Measurements from ENCODE around the gene HRG.

HRG gene

DNA sequence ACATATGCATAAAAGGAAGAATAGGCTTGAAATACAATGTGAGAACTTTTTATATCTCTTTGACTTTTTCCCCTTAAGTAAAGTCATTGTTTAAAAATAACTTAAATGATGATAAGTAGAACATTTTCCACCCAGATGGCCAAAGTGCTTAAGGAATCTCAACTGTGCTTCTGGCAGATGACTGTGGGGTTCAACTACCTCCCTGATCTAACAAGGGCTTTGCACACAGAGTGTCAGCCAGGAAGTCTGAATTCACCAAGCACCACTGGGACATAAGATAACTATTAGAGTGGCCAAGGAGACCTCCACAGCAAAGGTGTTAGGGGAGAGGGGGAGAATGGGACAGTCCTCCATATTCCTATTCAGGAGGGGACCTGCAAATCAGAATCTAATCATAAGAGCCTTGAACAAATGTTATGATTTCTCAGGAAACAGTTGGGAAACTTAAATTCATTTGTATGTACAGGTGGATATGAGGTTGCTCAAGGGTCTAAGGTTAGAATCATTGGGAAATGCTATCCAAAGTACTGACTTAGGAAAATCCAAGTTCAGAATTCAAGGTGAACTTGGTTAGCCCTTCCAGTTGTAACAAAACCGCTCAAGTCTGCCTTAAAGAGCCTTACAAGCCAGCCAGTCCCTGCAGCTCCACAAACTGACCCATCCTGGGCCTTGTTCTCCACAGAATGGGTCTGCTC lies 25.9 kb upstream of the HRG start, which contains the start of gene FETUB:
Gene FETUB, plus strand, starts transcription at position 622 of the 695 bp plus-strand sequence. Its CDS starts 62 bp downstream, at position 684.
- no peak for DNase-seq

DNA sequence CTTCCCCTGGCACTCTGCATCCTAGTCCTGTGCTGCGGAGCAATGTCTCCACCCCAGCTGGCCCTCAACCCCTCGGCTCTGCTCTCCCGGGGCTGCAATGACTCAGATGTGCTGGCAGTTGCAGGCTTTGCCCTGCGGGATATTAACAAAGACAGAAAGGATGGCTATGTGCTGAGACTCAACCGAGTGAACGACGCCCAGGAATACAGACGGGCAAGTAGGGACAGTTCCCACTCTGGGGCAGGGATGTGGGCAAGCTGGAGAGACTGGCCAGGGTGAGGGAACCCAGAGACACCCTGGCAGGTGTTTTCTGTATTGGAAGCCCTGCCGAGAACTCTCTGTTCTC lies 25.4 kb upstream of the HRG start:
- DNase-seq: no peak

DNA sequence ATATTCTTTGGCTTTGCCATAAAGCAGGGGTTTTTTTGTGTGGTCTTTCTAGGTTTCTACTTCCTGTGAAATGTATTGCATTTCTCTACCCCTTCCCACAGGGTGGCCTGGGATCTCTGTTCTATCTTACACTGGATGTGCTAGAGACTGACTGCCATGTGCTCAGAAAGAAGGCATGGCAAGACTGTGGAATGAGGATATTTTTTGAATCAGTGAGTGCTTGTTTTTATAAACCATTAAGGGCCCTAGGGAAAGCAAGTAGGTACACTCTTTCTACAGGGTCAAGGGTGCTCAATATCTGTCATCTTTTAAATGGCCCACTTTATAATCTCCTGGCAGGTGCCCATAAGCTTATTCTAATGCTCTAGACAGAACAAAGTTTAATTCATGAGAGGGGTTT lies 24.9 kb upstream of the HRG start:
- DNase-seq: no peak

DNA sequence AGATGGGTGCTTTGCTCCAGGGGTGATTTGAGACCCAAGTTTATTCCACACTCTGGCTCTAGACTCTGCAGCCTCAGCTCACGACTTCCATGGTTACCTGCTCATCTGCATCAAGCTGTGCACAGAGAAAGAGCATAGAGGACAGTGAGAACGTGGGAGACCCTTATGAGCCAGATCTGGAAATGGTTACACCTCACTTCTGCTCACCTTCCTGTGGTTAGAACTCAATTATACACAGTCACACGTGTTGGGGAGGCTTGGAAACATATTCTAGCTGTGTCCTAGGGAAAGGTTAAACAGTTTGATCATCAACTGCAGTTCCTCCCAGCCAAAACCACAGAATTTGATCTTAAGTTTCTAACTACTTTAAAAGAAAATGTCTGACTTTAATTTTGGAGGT lies 23.8 kb upstream of the HRG start:
- DNase-seq: no peak

DNA sequence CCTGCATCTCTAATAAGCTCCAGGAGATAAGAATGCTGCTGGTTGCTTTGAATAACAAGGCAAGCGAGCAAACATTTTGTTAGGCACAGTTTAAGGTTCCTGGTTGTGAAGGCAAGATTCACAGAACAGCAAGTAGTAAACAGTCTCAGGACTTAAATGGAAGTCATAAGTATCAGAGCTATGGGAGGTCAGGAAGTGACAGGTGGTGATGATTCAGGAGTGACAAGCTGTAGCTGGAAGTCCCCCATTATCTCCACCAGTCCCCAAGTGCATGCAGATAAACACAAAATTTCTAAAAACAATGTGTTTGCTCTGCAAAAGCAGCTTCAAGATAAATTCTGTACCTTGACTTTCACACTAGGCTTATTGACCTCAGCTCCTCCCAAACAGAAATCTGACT lies 22.3 kb upstream of the HRG start:
- DNase-seq: no peak

DNA sequence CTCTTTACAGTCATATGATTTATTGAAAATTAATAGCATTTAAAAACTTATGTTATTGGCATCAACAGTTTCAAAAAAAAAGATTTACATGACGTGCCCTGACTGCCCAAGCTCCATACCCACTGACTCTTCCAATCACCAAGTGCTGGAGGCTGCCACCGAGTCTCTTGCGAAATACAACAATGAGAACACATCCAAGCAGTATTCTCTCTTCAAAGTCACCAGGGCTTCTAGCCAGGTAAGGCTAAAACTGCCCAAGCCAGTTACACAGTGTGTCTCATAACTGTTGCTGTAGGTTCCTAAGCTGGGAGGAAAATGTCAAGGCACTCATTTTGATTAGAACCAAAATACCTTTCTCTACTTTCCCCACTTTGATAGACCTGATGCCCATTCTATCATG lies 21.1 kb upstream of the HRG start:
- DNase-seq: no peak

DNA sequence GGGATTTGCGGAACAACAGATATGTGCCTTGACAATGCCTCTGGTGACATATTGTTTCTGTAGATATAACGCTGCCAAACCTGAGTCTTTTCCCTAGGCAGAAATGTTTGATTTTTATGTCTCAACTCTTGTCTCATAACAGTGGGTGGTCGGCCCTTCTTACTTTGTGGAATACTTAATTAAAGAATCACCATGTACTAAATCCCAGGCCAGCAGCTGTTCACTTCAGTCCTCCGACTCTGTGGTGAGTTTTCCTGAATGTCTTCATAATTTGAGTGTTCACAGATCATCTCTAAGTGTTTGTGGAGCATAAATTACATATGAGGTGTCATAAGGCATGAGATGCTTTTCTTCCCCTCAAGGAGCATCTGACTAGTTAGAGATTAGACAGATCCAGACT lies 19.7 kb upstream of the HRG start:
- DNase-seq: no peak

DNA sequence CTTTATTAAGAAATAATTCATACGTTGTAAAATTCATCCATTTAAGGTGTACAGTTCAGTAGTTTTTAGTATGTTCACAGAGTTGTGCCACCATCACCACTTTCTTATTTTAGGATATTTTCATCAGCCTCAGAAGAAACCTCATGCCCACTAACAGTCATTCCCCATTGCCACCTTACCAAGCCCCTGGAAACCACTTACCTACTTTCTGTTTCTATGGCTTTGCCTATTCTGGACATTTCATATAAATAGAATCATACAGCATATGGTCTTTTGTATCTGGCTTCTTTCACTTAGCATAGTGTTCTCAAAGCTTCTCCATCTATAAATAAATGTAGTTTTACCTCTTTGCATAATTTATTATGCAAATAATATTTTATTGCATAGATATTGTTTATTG lies 19.0 kb upstream of the HRG start:
- no peak for DNase-seq

DNA sequence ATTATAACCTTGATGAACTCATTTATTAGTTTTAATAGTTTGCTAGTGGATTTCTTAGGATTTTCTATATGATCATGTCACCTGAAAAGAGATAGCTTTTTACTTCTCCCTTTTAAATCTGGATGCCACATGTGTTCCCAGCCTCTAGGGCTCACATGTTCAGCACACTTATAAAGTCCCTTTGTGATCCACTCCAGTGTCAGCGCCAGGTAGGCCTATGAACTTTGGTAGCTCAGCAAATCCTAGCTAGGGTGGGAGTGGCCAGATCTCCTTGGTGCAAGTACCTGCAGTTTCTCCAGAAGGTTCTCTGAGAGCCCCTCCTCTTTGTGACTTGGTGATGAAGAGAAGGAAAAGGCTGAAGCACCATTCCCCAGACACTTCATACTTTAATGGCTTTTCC lies 17.0 kb upstream of the HRG start:
- DNase-seq: no peak

DNA sequence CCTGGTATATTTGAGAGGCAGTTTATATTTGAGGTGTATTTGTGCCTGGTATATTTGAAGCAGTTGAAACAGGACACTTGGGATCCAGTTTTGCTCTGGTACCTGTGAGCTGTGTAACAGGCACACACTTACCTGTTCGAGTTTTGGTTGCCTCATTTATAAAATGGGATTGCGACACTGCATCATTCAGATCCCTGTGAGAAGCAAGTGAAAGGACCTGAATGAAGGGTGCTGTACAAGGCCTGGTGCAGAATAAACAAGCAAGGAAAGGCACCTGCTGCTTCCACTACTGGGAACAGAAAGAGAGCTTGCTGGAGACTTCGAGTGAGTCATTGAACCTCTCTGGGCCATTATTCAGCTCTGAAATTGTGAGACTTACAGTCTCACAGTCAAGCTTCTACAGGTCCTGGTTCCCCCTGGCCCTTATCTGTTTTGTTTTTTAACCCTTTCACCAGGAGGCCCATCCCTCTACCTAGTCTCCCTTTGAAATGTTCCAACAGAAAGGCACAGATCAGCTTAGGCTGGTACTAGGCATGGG lies 14.1 kb upstream of the HRG start:
- no peak for DNase-seq

DNA sequence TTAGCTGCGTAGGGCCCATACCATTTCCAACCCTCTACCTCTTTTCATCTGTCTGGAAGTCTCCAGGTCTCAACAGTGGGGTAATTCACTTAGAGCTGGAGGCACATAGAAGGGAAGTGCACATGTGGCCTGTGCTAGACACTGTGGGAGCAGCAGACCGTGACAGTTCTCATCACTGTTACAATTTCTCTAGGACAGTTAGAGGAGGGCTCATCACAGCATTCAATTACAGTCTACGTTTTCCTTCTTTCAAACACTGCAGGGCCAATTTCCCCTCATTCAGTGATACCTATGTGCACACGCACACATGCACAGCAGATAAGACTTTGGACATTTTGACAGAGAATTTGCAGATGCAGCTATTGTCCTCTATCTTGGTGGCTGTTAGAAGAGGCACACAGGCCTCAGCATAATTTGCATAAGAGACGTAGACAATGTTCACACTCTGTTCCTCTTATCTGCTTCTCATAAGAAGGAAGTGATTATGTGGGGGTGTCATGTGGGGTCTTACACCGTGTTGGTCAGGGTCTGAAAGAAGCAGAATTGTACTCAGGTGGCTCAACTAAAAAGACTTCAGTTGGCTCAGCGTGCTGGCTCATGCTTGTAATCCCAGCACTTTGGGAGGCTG lies 12.6 kb upstream of the HRG start:
- no peak for DNase-seq

DNA sequence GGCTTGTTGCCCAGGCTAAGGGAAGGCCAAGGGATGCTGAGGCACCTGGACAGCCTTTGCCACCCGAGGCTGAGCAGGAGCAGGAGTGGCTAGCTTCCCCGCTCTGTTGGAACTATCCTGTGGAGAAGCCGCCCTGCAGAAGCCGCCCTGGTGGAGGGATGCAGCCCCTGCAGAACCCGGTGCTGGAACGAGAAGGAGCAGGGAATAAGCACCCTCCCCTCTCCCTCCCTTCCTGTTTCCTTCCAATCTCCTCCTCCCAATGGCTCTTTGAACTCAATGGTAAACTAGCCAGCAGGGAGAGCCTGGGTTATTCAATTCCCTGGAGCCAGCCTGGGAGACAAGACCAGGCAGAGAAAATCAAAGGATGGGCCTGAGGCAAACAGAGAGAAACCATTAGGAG lies 11.8 kb upstream of the HRG start:
- DNase-seq: no peak

DNA sequence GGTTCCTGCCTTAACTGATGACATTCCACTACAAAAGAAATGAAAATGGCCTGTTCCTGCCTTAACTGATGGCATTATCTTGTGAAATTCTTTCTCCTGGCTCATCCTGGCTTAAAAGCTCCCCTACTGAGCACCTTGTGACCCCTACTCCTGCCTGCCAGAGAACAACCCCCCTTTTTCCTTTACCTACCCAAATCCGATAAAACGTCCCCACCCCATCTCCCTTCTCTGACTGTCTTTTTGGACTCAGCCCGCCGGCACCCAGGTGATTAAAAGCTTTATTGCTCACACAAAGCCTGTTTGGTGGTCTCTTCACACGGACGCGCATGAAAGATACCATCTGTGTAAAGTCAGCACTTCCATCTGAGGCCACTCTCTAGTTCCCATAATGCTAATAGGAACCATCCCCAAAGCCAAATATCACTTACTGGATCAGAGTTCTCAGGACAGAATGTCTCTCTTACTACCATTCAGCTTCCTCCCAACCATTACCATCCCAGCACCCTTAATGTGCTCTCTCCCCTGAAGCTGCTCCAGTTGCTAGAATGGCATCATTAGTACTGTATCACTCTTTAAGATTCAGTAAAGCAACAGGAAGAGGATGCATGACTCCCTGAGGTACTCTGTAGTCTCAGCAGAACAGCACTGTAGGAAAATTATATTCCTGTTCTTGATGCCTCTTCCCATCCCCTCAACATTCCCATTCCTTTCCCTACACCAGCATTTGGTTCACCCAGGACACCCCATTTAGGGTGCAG lies 2.3 kb upstream of the HRG start:
- DNase-seq: no peak

DNA sequence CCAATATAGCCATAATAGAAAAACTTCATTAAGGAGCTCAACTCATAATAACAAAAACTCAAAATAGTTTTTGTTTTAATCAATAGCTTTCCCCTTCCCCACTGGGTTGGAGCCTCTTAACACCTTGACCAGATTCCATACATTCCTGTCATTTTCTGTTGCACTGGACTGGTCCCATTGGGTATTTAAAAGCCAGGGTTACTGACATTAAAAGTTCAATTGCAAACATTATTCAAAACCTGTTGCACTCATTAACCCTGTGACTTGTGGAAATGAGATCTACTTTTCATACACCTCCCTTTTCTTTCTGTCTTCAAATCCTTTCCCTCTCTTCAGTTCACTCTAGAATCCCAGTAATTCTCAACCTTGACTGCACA lies 1.7 kb upstream of the HRG start:
- no peak for DNase-seq

DNA sequence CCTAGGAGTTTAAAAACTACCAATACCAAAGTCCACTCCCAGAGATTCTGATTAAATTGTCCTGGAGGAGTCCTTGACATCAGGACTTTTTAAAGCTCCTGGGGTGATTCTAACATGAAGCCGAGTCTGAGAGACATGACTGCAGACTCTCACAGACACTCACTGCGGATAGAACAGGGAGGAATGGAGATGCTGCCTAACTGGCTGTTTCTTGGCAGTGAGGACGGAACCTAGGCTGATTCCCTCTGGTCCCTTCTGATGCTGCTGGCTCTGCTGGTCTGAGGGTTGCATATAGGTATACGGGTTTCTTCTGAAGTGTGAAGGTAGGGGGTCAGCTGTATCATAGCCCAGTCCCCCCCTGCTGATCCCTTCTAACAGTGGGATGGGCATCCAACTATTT lies 1.3 kb upstream of the HRG start:
- no peak for DNase-seq

DNA sequence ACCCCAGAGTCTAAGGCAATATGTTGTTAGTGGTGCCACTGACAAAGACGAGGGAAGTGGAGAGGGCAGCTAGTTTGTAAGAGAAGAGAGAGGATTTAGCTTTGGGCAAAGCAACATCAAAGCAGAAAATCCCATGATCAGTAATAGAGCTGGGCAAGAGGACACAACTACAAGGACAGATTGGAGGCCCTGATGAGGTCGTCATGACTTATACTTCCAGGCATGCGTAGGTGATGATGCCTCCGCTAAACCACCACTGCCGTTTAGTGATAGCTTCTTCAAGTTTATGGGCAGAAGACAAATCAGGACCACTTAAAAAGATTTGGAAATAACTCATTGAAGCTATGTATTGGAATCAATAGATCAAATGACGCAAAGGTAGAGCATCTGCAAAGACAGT lies 2.6 kb downstream of the HRG start:
- no peak for DNase-seq

DNA sequence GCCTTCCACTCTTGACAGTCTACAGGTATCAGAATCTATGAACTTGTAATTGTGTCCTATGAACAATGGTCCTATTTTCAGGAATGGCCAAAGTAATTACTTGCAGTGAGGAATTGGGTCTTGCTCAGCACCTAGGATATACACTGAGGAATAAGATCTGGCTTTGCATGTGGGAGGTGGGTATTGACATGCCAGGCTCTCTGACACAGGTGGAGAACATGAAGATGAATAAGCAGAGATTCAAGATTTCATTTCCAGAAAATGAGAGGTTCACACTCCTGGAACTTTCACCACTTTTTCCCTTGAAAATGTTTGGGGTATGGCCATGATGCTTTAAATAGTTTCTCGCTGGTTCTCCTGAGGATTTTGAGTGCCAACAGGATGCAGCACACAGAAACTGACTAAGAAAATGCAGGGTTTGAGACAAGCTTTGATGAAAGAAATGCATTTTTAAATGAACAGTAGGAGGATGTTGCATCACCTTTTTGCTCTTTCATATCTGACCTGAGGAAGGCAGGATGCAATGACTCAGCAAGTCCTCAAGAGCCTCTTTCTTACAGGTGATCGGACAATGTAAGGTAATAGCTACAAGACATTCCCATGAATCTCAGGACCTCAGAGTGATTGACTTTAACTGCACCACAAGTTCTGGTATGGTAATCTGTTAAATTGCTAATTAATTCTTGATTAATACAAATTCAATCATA lies 3.7 kb downstream of the HRG start:
- no peak for DNase-seq

DNA sequence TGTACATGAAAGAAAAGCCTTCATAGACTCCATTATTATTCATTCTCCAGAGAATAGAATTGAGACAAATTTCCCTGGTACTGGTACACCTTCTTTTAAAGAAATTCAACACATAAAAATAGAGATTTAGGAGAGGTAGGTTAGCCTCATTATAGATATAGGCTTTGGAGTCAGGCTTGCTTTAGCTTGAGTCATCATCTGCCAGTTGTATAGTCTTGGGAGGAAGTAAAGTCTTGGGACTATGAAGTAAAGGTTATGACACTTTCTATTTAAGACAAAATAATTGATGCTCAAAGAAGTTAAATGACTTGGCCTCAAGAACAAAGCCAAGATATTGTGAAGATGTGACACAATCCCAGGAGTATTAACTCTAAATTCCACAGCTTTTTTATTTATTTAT lies 4.3 kb downstream of the HRG start:
- no peak for DNase-seq

DNA sequence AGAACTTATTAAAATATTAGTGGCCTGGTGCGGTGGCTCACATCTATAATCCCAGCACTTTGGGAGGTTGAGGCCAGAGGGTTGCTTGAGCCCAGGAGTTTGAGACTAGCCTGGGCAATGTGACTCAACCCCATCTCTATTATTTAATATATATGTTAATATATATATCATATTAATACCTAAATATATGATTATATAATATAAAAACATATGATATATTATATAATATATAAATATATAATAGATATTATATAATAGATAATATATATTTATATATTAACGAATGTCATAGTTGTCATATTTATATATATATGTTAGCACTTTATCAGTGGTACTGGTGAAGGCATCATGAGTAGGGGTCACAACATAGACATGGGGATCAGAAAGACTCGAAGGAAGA lies 5.2 kb downstream of the HRG start:
- no peak for DNase-seq

DNA sequence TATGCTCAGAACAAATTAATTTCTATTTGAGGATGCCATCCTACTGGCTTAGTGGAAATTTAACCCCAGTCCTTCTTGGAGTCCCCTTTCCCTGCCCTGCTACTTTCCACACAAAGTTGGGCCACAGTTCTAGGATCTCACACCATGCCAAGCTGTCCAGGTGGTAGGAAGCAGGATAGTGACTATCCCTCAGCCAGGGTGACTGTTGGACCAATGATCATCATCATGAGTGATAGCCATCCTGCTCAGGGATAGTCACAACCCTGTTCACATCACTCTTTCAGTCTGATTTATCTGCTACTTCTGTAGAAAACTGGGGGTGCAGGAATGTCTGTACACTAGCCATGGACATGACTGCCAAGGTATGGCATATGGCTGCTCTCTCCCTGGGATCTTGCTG lies 12.8 kb downstream of the HRG start:
- DNase-seq: no peak

DNA sequence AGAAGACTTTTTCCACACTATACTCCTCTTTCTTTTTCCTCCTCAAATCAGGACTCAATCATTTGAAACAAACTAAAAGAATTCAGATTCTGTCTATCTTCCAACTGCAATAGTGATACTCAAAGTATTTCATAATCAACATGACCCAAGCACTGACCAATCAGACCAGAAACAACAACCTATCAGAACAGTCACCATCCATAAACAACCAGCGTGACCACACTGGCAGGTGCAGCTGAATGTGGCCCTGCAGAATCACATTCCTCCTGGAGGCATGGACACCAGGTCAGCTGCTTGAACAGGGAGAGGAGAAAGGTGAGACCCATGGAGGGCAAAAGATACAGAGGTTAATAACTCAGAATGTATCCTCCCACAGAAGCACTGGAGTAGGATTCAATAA lies 13.3 kb downstream of the HRG start:
- DNase-seq: no peak

DNA sequence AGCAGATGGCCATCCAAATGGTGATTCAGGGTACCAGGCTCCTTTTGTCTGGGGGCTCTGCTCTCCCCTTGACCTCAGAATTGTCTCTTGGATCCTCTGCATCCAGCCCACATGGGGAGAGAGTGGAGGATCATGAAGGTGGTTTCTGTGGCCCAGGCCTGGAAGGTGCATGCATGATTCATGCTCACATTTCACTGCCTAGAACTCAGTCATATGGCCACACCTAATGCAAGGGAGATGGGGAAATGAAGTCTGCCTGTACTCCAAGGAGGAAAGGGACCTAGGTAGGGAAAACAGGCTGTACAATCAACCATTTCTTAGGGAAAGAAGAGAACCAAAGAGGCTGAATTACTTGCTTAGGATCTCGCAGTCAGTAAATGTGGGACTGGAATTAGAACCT lies 15.1 kb downstream of the HRG start:
- no peak for DNase-seq

DNA sequence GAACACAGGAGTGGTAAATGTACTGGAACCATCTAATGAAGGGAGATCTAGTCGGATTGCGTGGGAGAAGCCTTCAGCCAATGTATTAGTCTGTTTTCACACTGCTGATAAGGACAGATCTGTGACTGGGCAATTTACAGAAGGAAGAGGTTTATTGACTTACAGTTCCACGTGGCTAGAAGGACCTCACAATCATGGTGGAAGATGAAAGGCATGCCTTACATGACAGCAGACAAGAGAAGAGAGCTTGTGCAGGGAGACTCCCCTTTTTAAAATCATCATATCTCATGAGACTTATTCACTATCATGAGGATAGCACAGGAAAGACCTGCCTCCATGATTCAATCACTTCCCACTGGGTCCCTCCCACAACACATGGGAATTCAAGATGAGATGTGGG lies 17.0 kb downstream of the HRG start:
- no peak for DNase-seq

DNA sequence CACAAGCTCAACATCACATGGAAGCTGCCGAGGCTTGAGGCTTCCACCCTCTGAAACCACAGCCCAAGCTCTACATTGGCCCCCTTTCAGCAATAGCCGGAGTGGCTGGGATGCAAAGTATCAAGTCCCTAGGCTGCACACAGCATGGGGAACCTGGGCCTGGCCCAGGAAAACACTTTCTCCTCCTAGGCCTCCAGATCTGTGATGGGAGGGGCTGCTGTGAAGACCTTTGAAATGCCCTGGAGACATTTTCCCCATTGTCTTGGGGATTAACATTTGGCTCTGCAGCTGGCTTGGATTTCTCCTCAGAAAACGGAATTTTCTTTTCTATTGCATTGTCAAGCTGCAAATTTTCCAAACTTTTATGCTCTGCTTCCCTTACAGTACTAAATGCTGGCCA lies 18.2 kb downstream of the HRG start:
- DNase-seq: no peak
